GM21825 (cell line): ENCODE measurements around the gene HOXC13.

Experiments used
- ATAC-seq: cut with Tn5 transposase; IDR thresholded peaks from one replicate; pipeline ENCODE4 v1.9.1; 2021; ENCODE audit warnings: mild to moderate bottlenecking, moderate library complexity; ENCODE audit not compliant: unreplicated experiment

Gene HOXC13

GRCh38 chr12:53969588-53970259 lies 31.1 kb downstream of the HOXC13 start:
- ATAC-seq: no peak

DNA sequence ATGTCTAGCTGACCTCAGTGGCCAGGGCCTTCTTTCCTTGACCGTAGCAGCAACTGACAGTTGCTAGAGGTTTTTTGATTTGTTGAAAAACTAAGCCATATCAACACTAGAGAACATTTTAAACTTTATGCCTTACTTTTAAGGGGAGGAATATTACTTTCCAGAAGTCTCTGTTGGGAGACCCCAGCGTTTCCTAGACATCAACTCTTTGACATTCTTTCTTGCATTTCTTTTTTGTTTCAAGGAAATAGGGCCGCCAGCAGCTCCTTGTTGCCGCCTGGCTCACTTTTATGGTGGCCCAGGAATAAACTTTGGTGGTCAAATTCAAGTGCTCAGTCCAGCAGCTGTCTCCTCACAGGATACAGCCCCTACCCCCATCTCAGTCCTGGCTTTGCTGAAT lies 31.8 kb downstream of the HOXC13 start:
- ATAC-seq: no peak

- no peak for ATAC-seq
These were observed 32.5 kb downstream of the HOXC13 start for GRCh38 chr12:53971129-53971528.

DNA sequence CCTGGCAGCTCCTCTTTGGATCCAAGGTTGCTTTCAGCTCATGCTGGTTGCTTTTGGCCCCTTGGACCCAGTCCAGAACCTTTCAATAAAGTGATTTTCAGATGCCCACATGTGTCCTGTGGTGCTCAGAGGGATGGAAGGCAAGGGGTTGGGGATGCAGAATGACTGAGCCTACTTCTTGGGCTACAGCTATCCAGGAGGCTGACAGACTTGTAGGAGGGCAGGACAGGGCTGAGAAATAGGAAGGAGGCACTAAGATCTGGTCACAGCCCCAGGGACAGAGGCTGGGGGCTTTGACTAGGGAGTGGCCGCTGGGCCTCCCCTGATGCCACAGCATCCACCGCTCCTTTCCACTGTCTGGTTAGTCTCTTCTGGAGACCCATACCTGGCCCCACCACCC lies 33.1 kb downstream of the HOXC13 start:
- ATAC-seq: no peak

GRCh38 chr12:53972152-53972702 lies 33.6 kb downstream of the HOXC13 start:
- no peak for ATAC-seq

DNA sequence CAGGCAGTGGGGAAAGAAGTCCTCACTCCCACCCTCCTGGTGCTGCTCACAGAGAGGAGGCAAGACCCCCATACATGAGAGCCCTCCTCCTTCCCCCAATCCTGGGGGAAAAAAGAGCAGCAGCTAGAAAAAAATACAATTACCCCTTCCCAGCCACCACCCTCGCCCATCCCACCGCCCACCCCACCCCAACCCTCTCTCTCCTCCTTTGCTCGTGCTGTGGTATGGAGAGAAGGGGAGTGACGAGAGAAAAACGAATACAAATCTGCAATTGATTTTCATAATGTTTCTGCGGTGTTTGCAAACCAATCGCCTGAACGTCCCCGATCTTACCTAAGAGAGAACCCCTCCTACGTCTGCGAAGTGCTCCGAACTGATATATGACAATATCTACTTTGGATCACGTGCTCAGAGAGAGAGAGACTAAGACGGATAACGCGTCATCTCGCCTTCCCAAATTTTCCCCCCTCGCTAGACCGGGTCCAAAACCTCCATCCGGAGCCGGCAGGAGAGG lies 34.1 kb downstream of the HOXC13 start, which contains the start of gene HOXC11:
Gene HOXC11, plus strand, starts transcription at position 405 of the 514 bp plus-strand sequence. CDS start 116 bp downstream, outside the sequence.
- ATAC-seq: no peak

DNA sequence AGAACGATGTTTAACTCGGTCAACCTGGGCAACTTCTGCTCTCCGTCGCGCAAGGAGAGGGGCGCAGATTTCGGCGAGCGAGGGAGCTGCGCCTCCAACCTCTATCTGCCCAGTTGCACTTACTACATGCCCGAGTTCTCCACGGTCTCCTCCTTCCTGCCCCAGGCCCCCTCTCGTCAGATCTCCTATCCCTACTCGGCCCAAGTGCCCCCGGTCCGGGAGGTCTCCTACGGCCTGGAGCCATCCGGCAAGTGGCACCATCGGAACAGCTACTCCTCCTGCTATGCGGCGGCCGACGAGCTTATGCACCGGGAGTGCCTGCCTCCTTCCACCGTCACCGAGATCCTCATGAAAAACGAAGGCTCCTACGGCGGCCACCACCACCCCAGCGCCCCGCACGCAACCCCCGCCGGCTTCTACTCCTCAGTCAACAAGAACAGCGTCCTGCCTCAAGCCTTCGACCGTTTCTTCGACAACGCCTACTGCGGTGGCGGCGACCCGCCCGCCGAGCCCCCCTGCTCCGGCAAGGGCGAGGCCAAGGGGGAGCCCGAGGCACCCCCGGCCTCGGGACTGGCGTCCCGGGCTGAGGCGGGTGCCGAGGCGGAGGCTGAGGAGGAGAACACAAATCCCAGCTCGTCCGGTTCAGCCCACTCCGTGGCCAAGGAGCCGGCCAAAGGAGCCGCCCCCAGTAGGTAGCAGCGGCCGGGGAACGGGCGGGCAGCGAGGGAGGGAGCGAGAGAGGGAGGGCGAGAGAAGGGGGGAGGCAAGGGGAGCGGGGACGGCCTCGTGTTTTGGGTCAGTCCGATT lies 34.8 kb downstream of the HOXC13 start:
- no peak for ATAC-seq

DNA sequence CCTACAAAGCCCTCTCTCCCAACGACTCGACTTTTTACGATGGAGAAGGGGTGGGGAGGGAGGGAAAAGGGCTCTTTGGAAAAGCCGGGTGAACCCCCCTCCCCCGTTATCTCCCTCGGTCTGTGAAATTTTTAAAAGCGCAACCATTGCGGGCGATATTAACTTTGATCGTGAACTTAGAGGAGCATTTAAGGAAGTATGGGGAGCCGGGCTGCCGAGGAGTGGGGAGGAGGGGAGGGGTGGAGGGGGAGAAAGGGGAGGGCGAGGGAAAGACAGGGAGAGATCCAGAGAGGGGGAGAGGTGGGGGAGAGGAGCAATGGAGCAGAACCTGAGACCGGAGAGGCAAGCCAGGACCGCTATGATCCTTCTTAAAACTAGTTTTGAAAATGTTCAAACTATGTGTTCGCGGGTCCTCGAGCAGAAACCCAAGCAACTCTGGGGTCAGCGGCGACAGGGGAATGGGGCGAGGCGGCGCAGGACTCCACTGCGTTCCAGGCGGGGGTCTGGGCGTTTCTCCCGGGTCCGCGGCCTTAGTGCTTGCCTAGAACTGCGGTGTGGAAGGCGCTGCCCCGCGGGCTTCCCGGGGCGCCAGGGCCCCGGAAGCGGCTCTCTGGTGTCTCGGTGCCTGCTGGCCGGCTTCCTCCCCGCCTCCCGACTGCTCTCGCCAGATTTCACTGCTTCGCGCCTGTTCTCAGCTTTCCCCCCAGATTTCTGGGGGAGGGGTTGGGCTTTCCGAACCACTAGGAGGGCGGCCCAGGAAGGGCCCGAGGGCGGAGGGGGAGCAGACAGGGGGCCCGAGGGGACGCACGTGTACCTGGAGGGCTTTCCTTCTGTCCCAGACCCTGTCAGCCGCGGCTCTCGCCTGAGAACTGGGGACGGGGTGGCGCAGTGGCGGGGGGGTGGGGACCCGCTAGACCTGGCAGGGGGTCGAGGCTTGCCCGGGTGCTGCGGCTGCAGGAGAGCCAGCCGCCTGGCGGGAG lies 35.7 kb downstream of the HOXC13 start, which contains the start of gene HOTAIR:
Gene HOTAIR, minus strand, starts transcription at position 871 of the 980 bp plus-strand sequence.
- ATAC-seq: no peak

GRCh38 chr12:53975064-53975471 lies 36.4 kb downstream of the HOXC13 start:
- ATAC-seq: no peak

DNA sequence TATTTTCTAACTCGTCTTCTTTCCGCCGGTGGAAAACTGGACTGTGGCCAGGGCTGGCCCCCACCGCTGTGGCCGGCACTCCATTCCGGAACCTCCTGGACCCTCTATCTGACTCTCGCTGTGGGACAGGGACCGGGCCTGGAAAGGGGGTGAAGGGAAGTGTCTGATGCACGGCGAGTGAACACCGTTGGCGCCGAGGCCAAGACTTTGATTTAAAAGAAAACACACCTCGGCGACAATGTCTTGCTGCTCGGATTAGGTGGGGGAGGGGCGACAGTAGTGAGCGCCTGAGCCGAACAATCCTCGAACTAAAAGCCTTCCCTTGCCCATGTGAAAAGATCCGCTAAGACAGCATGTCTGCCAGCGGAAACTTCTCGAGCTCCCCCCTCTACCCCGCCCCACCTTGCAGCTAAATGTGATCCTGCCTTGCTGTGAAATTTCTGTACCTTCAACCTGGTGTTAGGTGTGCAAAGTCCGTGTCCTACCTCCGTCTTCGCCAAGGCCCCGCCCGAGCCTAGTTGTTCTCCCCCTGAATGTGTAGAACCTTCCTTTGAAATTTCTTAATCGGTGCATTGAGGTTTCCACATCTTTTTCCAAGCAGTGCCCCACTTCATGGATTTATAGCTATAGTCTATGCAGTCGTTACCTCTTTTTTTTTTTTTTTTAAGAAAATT lies 37.0 kb downstream of the HOXC13 start:
- no peak for ATAC-seq

- ATAC-seq: no peak
These were observed 37.7 kb downstream of the HOXC13 start for GRCh38 chr12:53976172-53976822.

DNA sequence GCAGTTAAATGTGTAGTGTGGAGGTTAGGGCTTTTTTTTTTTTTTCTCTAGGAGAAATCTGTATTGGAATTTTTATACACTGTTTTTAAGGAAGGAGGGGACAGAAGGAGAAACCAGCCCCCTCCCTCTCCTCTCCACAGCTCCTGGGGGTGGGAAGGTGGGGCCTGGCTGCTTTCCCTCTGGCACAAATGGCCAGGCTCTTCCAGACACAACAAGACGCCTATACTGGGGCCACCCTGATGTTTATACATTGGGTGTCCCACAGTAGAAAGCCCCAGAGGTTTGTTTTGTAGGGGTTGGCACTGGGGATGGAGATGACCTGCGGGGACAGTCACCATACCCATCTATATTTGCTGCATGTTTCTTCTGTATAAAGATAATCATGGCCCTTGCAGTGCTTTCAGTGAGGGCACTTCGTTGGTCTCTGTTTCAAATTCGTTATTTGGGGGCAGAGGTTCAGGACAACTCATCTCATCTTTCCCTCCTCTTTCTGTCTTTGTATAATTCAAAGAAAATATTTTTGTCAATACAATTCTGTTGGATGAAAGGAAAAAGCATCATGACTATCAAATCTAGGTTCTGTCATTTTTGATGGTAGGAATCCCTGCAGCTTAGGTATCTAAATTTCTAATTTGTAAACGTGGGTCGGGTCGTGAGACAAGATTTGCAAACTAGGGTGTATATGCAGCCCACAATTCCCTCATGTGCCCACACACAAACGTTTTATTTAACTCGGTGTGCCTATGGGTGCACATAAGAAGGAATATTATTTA lies 38.4 kb downstream of the HOXC13 start:
- ATAC-seq: no peak

DNA sequence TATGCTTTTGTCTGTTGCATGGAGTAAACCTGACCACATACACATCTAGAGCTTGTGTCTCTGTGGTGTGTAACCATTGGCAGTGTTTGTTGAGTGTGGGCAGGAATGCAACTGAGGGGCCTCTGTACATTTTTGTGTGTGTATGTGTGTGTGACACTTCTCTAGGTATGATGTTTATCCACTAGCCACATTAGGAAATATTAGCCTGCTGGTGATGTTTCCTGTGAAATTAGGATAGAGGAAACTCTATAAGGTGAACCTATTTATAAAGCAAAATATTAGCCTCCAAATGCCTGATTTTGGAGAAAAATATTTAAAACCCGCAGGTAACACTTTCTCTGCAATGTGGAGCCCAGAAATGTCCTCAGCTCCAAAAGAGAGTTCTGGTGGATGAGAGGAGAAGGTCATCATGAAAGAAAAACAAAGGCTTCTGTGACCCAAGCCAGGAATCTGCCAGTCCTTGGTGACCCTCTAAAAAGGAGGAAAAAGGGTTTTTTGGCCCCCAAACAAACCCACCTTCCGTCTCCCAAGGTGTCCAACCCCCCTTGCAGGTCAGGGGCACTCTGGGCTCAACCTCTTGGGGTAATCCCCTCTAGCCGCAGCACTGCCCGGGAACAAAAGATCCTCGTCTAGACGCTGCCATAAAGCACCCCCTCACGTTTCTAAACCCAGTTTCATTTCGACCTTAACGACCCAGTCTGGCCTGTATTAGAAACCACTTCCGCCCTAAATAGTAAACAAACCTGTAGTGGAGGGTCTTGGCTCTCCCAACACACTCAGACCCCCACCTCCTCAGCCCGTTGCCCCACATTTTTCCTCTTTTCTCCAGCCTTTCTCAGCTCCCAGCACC lies 39.2 kb downstream of the HOXC13 start:
- no peak for ATAC-seq

- no peak for ATAC-seq
These were observed 40.1 kb downstream of the HOXC13 start for GRCh38 chr12:53978477-53979356.

DNA sequence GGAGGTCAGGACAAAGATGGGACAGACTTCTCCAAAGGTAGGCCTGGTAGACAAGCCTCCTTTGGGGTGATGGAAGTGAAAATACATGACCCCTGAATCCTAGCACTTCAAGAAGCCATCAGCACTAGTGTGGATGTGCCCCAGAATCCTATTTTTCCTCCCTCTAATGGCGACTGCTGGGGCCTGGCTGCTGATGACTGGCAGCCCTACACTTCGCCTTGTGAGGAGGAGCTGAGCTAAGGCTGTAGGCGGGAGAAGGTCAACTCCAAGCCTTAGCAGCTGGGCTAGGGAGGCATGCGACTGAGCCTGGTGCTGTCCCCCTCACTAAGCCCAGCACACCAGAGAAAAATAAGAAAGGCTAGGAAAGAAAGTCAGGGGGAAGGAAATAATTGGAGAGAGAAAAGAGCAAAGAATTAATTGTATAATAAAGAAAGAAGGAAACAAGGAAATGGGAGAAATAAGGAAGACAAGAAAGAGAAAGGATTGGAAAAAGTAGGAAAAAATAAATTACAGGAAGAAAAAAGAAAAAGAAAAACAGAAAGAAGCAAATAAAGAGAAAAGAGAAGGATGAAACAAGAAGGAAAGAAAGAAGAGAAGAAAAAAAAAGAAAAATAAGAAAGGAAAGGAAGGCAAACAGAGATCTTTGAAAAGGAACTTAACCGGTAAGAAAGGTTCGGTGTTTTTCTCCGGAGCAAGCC lies 41.6 kb downstream of the HOXC13 start:
- ATAC-seq: no peak
